HAP-1 (cell line): ENCODE results near the gene SLC41A3.
A peak's percentile ranks its signal among the peaks of the same experiment; 100 is the strongest.

Experiments used
- DNase-seq, 2 experiments: peaks; one replicate each; pipeline ENCODE4 v3.0.0-alpha.2; 2016 to 2020; ENCODE audit warnings: low spot score in 2 of 2
- H3K27me3 ChIP-seq: fragments of 250-450 bp; sonication (Bioruptor Pico); 2 replicates; pipeline ENCODE4 v1.5.1; 2020; ENCODE audit warnings: low read depth, mild to moderate bottlenecking, moderate library complexity
- H3K36me3 ChIP-seq: fragments of 250-450 bp; sonication (Bioruptor Pico); replicated peaks from 2 replicates; pipeline ENCODE4 v1.5.1; 2020; ENCODE audit warnings: mild to moderate bottlenecking
- H3K4me1 ChIP-seq: fragments of 250-450 bp; sonication (Bioruptor Pico); 2 replicates; pipeline ENCODE4 v1.5.1; 2020; ENCODE audit warnings: mild to moderate bottlenecking
- H3K4me3 ChIP-seq: fragments of 250-450 bp; sonication (Bioruptor Pico); 2 replicates; pipeline ENCODE4 v1.5.1; 2020; ENCODE audit warnings: mild to moderate bottlenecking, moderate library complexity
- H3K9me3 ChIP-seq: fragments of 250-450 bp; sonication (Bioruptor Pico); 2 replicates; pipeline ENCODE4 v1.5.1; 2020; ENCODE audit warnings: mild to moderate bottlenecking, moderate library complexity
- in situ Hi-C: fragments of 300-500 bp; cut with MboI; formaldehyde crosslinking; loops from 3 replicates; pipeline ENCODE4 v1.14.3; 2020; ENCODE audit warnings: low sequenced_read_pairs, inconsistent platforms, mixed read lengths

Gene SLC41A3

DNA sequence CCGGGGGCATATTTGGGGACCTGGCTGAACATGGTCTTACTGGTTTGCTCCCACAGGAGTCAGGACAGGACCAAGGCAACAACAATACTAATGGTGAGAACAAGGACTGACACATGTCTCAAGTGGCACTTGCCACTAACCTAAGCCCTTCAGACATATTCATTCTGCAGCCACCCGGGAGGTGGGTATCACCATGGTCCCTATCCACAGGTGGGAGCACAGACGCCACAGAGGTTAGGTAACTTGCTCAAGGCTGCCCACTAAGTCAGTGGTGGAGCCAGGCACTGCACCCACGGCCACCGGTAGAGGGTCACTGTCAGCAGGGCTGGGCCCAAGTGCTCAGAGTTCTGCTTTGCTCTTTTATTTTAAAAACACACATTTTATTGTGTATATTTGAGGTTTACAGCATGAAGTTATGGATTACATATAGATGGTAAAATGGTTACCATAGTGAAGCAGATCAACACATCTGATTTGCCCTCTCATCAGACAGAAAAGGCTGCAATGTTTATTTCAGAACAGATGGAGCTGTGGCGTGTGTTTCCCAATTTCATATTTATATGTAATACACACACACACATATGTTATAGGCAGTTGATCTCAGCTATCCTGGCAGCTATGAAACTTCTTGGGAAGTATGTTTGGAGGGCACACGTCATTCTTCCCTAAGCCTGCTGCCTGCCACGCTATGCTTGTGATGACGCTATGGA lies 30.0 kb upstream of the SLC41A3 start:
- Histone ChIP-seq H3K9me3 (no peaks in the 10 kb centered on the region), H3K4me1 (no peaks in the 10 kb centered on the region), H3K27me3 (no peaks in the 10 kb centered on the region), H3K36me3 (no peaks in the 10 kb centered on the region), H3K4me3 (no peak overlapping the region)
- in situ Hi-C loops, result no loop called here
- peak in 1 of 2 experiments; percentile 37 for DNase-seq

DNA sequence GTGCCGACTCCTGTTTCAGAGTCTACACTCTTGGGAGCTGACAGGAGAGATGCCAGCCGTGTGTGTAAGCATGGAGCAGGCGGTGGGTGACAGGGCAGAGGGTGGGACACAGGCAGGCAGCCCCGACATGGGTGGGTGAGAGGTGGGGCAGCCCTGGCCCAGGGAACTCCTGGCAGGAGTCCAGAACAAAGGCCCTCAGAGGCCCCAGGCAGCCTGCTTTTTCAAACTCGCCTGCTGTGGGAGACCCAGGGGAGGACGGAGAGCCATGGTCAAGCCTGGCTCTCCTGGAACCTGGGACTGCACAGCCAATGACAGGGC lies 29.3 kb upstream of the SLC41A3 start:
- in situ Hi-C loops, result no loop called here
- no peak overlapping the region for H3K4me3 ChIP-seq
- H3K36me3 ChIP-seq, result no peaks in the 10 kb centered on the region
- no peaks in the 10 kb centered on the region for H3K27me3 ChIP-seq
- H3K4me1 ChIP-seq, result no peaks in the 10 kb centered on the region
- no peak for DNase-seq
- no peaks in the 10 kb centered on the region for H3K9me3 ChIP-seq

DNA sequence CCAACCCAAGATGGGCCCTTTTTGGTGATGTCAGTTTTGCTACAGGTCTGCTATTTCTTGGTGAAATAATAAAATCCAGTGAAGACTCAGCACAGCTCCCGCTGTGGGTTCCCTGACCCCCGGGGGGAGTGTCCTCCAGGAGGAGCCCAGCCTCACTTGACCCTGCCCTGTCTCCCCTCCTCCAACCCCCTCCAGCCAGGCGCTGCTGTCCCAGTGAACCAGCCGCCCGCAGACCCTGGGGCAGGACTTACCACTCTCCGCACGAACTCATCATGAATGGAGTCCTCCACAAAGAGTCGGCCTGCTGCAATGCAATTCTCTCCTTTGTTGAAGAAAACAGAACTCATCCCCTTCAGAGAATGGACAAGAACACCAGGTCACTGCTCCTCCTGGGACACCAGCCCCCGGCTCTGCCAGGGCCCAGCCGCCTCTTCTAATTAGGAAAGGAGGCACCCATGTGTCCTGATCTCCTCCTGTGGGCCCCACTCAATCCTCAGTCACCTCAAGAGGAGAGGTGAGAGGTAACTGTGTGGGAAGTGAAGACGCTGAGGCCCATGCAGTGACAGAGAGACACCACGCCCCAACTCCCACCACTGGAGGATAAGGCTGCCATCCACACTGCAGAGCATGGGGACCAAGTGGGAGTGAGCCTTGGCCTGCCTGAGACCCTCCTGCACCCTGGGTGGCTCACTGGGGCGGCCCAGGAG lies 28.8 kb upstream of the SLC41A3 start:
- Histone ChIP-seq H3K36me3 (no peaks in the 10 kb centered on the region), H3K4me1 (no peaks in the 10 kb centered on the region), H3K9me3 (no peaks in the 10 kb centered on the region), H3K27me3 (no peaks in the 10 kb centered on the region), H3K4me3 (no peak overlapping the region)
- in situ Hi-C loops, result no loop called here
- DNase-seq, result no peak

GRCh38 chr3:126111566-126112475 lies 27.9 kb upstream of the SLC41A3 start:
- DNase-seq, result no peak
- no peaks in the 10 kb centered on the region for H3K9me3 ChIP-seq
- no peaks in the 10 kb centered on the region for H3K4me1 ChIP-seq
- in situ Hi-C loops, result no loop called here
- H3K36me3 ChIP-seq, result no peaks in the 10 kb centered on the region
- no peak overlapping the region for H3K4me3 ChIP-seq
- no peaks in the 10 kb centered on the region for H3K27me3 ChIP-seq

- Histone ChIP-seq H3K27me3 (no peaks in the 10 kb centered on the region), H3K4me1 (no peaks in the 10 kb centered on the region), H3K9me3 (no peaks in the 10 kb centered on the region), H3K4me3 (no peak overlapping the region), H3K36me3 (no peaks in the 10 kb centered on the region)
- DNase-seq, result no peak
- in situ Hi-C loops, result no loop called here
These were observed 27.2 kb upstream of the SLC41A3 start for GRCh38 chr3:126111126-126111551.

- no peaks in the 10 kb centered on the region for H3K9me3 ChIP-seq
- no peaks in the 10 kb centered on the region for H3K4me1 ChIP-seq
- no peak for DNase-seq
- no peaks in the 10 kb centered on the region for H3K36me3 ChIP-seq
- in situ Hi-C loops, result no loop called here
- H3K27me3 ChIP-seq, result no peaks in the 10 kb centered on the region
- no peak overlapping the region for H3K4me3 ChIP-seq
These were observed 26.7 kb upstream of the SLC41A3 start for GRCh38 chr3:126110431-126111125.

GRCh38 chr3:126109880-126110235 lies 25.9 kb upstream of the SLC41A3 start:
- DNase-seq, result no peak
- in situ Hi-C loops, result no loop called here
- H3K27me3 ChIP-seq, result no peaks in the 10 kb centered on the region
- no peak overlapping the region for H3K4me3 ChIP-seq
- no peaks in the 10 kb centered on the region for H3K9me3 ChIP-seq
- no peaks in the 10 kb centered on the region for H3K36me3 ChIP-seq
- H3K4me1 ChIP-seq, result no peaks in the 10 kb centered on the region

- no peaks in the 10 kb centered on the region for H3K36me3 ChIP-seq
- no peak overlapping the region for H3K4me3 ChIP-seq
- H3K4me1 ChIP-seq, result no peaks in the 10 kb centered on the region
- no peaks in the 10 kb centered on the region for H3K9me3 ChIP-seq
- no peaks in the 10 kb centered on the region for H3K27me3 ChIP-seq
- DNase-seq, result no peak
- in situ Hi-C loops, result no loop called here
These were observed 25.4 kb upstream of the SLC41A3 start for GRCh38 chr3:126109146-126109879.

GRCh38 chr3:126108676-126109050 lies 24.7 kb upstream of the SLC41A3 start:
- Histone ChIP-seq H3K4me1 (no peaks in the 10 kb centered on the region), H3K9me3 (no peaks in the 10 kb centered on the region), H3K4me3 (no peak overlapping the region), H3K36me3 (no peaks in the 10 kb centered on the region), H3K27me3 (no peaks in the 10 kb centered on the region)
- DNase-seq, result no peak
- in situ Hi-C loops, result no loop called here

DNA sequence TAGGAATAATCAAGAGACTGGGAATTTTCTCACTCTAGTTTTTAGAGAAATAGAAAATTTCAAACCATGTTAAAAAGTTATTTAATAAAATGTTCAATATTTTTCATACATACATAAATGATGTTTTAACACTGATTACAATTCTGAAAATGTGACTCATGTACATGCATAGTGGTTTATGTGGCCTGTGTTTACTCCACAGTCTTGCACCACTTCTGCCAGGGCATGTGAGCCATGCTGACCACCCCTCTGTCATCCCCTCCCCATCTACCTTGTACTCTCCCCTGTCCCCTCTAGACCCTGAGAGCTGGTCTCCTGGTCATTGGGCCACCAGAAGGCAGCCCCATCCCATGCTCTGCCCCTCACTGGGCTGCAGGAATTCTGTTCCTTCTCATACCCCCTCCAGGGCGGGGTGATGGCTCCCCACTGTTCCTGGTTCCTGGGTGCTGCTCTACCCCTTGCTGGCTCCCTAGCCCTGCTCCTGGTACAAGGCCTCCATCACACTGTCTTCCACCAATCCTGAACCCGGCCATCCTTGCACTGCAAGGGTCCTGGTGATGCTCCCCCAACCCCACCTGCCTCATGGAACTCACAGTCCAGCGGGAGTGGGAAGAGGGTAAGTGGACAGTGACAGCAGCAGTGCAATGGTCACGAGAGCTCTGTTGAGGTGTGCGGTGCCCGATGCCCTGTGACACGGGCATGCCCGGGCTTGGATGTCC lies 24.2 kb upstream of the SLC41A3 start:
- H3K4me3 ChIP-seq, result no peak overlapping the region
- no peak for DNase-seq
- H3K27me3 ChIP-seq, result no peaks in the 10 kb centered on the region
- H3K36me3 ChIP-seq, result no peaks in the 10 kb centered on the region
- no peaks in the 10 kb centered on the region for H3K4me1 ChIP-seq
- in situ Hi-C loops, result no loop called here
- no peaks in the 10 kb centered on the region for H3K9me3 ChIP-seq

- H3K27me3 ChIP-seq, result no peaks in the 10 kb centered on the region
These were observed 23.4 kb upstream of the SLC41A3 start for GRCh38 chr3:126107203-126107939.

More at GRCh38 chr3:126107203-126107939, 23.4 kb upstream of the SLC41A3 start:
- H3K9me3 ChIP-seq, result no peaks in the 10 kb centered on the region
- in situ Hi-C loops, result no loop called here
- H3K4me1 ChIP-seq, result no peaks in the 10 kb centered on the region
- no peaks in the 10 kb centered on the region for H3K36me3 ChIP-seq
- H3K4me3 ChIP-seq, result no peak overlapping the region
- no peak for DNase-seq
